IMR-90 (cell line): Measurements from ENCODE around the gene POTEC. TPM values are rescaled to one million over a fixed set of nuclear protein-coding genes. Genes with fewer than 3 reads are reported as not detected.
"Not testable (repeated sequence)": the region's sequence is repeated elsewhere in the genome, so short reads cannot be mapped to it uniquely, and the experiment has no call there.

Experiments used
- ATAC-seq: fragments of 200-7000 bp; cut with Tn5 transposase; 2 replicates; pipeline ENCODE4 v1.9.1; 2020; ENCODE audit warnings: low read depth, mild to moderate bottlenecking, moderate library complexity
- BruUV-seq: library from RNA; stranded (reverse); fragments of 400-500 nt; replicated peaks from 2 replicates; lab custom pipeline; 2021; lab: Mats Ljungman, UMichigan
- CTCF ChIA-PET: fragments of 300-600 bp; formaldehyde crosslinking; extraction: SDS; loops from one replicate; lab custom pipeline; 2021; ENCODE audit warnings: antibody characterized with exemption; lab: Yijun Ruan, JAX
- POLR2A ChIA-PET: fragments of 300-600 bp; sonication (Branson Sonifier 250); formaldehyde crosslinking; loops from one replicate; lab custom pipeline; 2022; ENCODE audit warnings: antibody characterized with exemption; ENCODE audit not compliant: unreplicated experiment; lab: Charles Lee
- DNase-seq: peaks from one replicate; pipeline ENCODE4 v3.0.0; 2013
- H2AFZ ChIP-seq: replicated peaks from 2 replicates; pipeline ENCODE3; 2013; ENCODE audit warnings: low read length, mild to moderate bottlenecking; ENCODE audit not compliant: poor library complexity
- H2AK5ac ChIP-seq: 2 replicates; pipeline ENCODE4 v1.6.1; 2013; ENCODE audit warnings: low read depth, low read length, inconsistent platforms
- H2AK9ac ChIP-seq: replicated peaks from 2 replicates; pipeline ENCODE3; 2013; ENCODE audit warnings: mild to moderate bottlenecking, low read depth, low read length, moderate library complexity; ENCODE audit not compliant: poor library complexity
- H2BK120ac ChIP-seq: 2 replicates; pipeline ENCODE4 v1.6.1; 2013; ENCODE audit warnings: low read depth, low read length, inconsistent platforms
- H2BK15ac ChIP-seq: 3 replicates; pipeline ENCODE4 v1.6.1; 2013; ENCODE audit warnings: low read depth, low read length, inconsistent platforms
- H2BK20ac ChIP-seq: 2 replicates; pipeline ENCODE4 v1.6.1; 2013; ENCODE audit warnings: low read depth, mild to moderate bottlenecking, inconsistent platforms, low read length, moderate library complexity
- H2BK5ac ChIP-seq: 2 replicates; pipeline ENCODE4 v1.6.1; 2013; ENCODE audit warnings: mild to moderate bottlenecking, low read depth, low read length, inconsistent platforms; ENCODE audit not compliant: poor library complexity, severe bottlenecking
- H3K14ac ChIP-seq: replicated peaks from 2 replicates; pipeline ENCODE4 v1.6.1; 2013; ENCODE audit warnings: low read depth, low read length, inconsistent platforms
- H3K18ac ChIP-seq: 2 replicates; pipeline ENCODE4 v1.6.1; 2013; ENCODE audit warnings: low read depth, low read length, control low read depth
- H3K23ac ChIP-seq: 2 replicates; pipeline ENCODE4 v1.6.1; 2013; ENCODE audit warnings: low read depth, low read length, inconsistent platforms
- H3K27ac ChIP-seq: 2 replicates; pipeline ENCODE4 v1.5.1; 2013; ENCODE audit warnings: mild to moderate bottlenecking, control low read depth, low read length; ENCODE audit not compliant: insufficient read depth
- H3K27me3 ChIP-seq: 2 replicates; pipeline ENCODE4 v1.6.1; 2013; ENCODE audit warnings: low read length; ENCODE audit not compliant: control insufficient read depth, insufficient read depth
- H3K36me3 ChIP-seq: 2 replicates; pipeline ENCODE4 v1.6.1; 2013; ENCODE audit warnings: low read length, mixed read lengths; ENCODE audit not compliant: control insufficient read depth, insufficient read depth
- H3K4ac ChIP-seq: 2 replicates; pipeline ENCODE4 v1.6.1; 2013; ENCODE audit warnings: low read depth, low read length, inconsistent platforms
- H3K4me1 ChIP-seq: 2 replicates; pipeline ENCODE4 v1.6.1; 2013; ENCODE audit warnings: low read length, mixed read lengths; ENCODE audit not compliant: control insufficient read depth, insufficient read depth
- H3K4me2 ChIP-seq: 2 replicates; pipeline ENCODE4 v1.6.1; 2013; ENCODE audit warnings: low read depth, mild to moderate bottlenecking, control low read depth, low read length, moderate library complexity
- H3K4me3 ChIP-seq: 2 replicates; pipeline ENCODE4 v1.5.1; 2013; ENCODE audit warnings: low read depth, mild to moderate bottlenecking, control low read depth, low read length, moderate library complexity; ENCODE audit not compliant: insufficient read depth
- H3K56ac ChIP-seq: 2 replicates; pipeline ENCODE4 v1.6.1; 2013; ENCODE audit warnings: low read length, inconsistent platforms; ENCODE audit not compliant: insufficient read depth; ENCODE audit errors: extremely low read depth
- H3K79me1 ChIP-seq, 2 experiments: 2 replicates each; pipeline ENCODE4 v1.6.1; 2013; ENCODE audit warnings: low read length in 2 of 2, inconsistent platforms in 1 of 2, low read depth in 1 of 2
- H3K9ac ChIP-seq: 2 replicates; pipeline ENCODE4 v1.6.1; 2013; ENCODE audit warnings: low read depth, low read length, control low read depth
- H3K9me1 ChIP-seq: 2 replicates; pipeline ENCODE4 v1.6.1; 2013; ENCODE audit warnings: low read length, inconsistent platforms; ENCODE audit not compliant: insufficient read depth
- H3K9me3 ChIP-seq: 2 replicates; pipeline ENCODE4 v1.6.1; 2013; ENCODE audit warnings: low read length; ENCODE audit not compliant: control insufficient read depth, insufficient read depth
- H4K20me1 ChIP-seq: 2 replicates; pipeline ENCODE4 v1.6.1; 2013; ENCODE audit warnings: low read length, inconsistent platforms; ENCODE audit not compliant: insufficient read depth
- H4K5ac ChIP-seq: 2 replicates; pipeline ENCODE4 v1.6.1; 2013; ENCODE audit warnings: mild to moderate bottlenecking, low read depth, low read length, control low read depth
- H4K8ac ChIP-seq, 2 experiments: 2 replicates each; pipeline ENCODE4 v1.6.1; 2013; ENCODE audit warnings: low read depth in 2 of 2, low read length in 2 of 2, control low read depth in 1 of 2, inconsistent platforms in 1 of 2
- H4K91ac ChIP-seq: 2 replicates; pipeline ENCODE4 v1.6.1; 2013; ENCODE audit warnings: low read depth, low read length, inconsistent platforms; ENCODE audit not compliant: insufficient read depth
- WGBS, 2 experiments: methylation state at CpG; one replicate each; pipeline versions ENCODE4 v1.1.5 to v1.1.7; 2013; ENCODE audit warnings: missing lambda C conversion rate in 2 of 2; ENCODE audit not compliant: insufficient read length in 1 of 2; ENCODE audit errors: extremely low coverage in 2 of 2; 5-methylcytosine and 5-hydroxymethylcytosine counted together
- dilution Hi-C: fragments of 300-500 bp; cut with HindIII; formaldehyde crosslinking; loops from one replicate; pipeline ENCODE4 v1.14.3; 2018; ENCODE audit warnings: low sequenced_read_pairs; ENCODE audit not compliant: unreplicated experiment
- in situ Hi-C: fragments of 300-500 bp; cut with MboI; formaldehyde crosslinking; loops from 3 replicates; pipeline ENCODE4 v1.14.3; 2019; ENCODE audit warnings: low sequenced_read_pairs, inconsistent platforms, mixed read lengths
- intact Hi-C: fragments of 100-400 bp; cut with micrococcal nuclease; formaldehyde crosslinking; loops from 2 replicates; pipeline ENCODE4 v1.10.0; 2022
- polyA plus RNA-seq, 3 experiments: library from polyadenylated mRNA; depleted of rRNA; stranded (reverse); fragments of >200 nt; gene quantifications; 2 replicates each; pipeline ENCODE4 v1.2.3, GENCODE V29; 2012; ENCODE audit warnings: low replicate concordance in 1 of 3
- total RNA-seq: library from RNA; depleted of rRNA; stranded (reverse); fragments of >200 nt; gene quantifications from 2 replicates; pipeline ENCODE4 v1.2.3, GENCODE V29; 2012

The POTEC gene
- total and polyA plus RNA-seq, 2 of the 4 experiments (the other 2 are of a cell fraction): not detected

DNA sequence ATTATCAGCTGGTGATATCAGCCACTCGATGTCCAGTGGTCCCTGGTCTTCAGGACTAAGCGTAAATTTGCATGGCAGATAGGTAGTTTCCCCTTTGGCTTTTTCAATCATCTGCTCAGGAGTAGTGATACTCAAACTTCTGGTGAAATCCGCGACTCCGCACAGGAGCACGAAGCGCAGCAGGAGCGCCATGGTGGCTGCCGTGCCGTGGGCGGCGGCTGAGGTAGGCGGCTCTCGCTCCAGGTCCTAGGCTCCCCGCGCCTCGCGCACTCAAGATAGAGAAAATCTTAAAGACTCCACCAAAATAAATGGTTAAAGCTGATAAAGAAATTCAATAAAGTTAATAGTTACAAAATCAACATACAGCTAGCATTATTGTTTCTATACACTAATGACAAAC is 64.3 kb downstream of the POTEC start:
- H3K4me1 ChIP-seq, H3K18ac ChIP-seq, BruUV-seq, H3K23ac ChIP-seq, H3K79me1 ChIP-seq, H2AFZ ChIP-seq, H2BK15ac ChIP-seq, POLR2A ChIA-PET, H4K91ac ChIP-seq, H3K27me3 ChIP-seq, H3K4ac ChIP-seq, H3K27ac ChIP-seq, DNase-seq, H3K4me3 ChIP-seq, CTCF ChIA-PET, H3K9me1 ChIP-seq, dilution Hi-C loops, H4K8ac ChIP-seq, H2BK20ac ChIP-seq, H2BK5ac ChIP-seq, H2BK120ac ChIP-seq, H3K14ac ChIP-seq, intact Hi-C loops, H3K4me2 ChIP-seq, H4K5ac ChIP-seq, H2AK9ac ChIP-seq, H3K36me3 ChIP-seq, H3K9me3 ChIP-seq, ATAC-seq, H2AK5ac ChIP-seq, H4K20me1 ChIP-seq, H3K56ac ChIP-seq, H3K9ac ChIP-seq, in situ Hi-C loops: not testable (repeated sequence)
- no CpG with 5 or more reads among the region's 18 CpGs for WGBS, 2 experiments

DNA sequence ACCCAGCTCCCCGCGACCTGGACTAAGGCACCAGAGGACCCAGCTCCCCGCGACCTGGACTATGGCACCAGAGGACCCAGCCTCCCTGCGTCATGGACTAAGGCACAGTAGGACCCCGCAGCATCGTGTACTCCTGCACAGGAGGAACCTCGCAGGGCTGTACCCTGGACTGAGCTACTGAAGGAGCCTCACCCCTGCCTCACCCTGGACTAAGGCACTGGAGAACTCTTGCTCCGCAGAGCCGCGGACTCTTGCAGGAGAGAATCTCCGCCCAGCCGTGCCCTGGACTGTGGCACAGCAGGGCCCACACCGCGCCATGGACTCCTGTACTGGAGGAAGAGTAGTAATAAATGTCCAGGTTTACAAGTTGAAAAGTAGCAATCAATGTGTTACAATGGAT is 67.9 kb downstream of the POTEC start:
- BruUV-seq, CTCF ChIA-PET, H3K9ac ChIP-seq, H2BK20ac ChIP-seq, H3K4me3 ChIP-seq, H4K8ac ChIP-seq, H2AFZ ChIP-seq, H4K5ac ChIP-seq, H2AK9ac ChIP-seq, H3K79me1 ChIP-seq, H2BK120ac ChIP-seq, H4K91ac ChIP-seq, DNase-seq, H3K23ac ChIP-seq, H3K4me1 ChIP-seq, in situ Hi-C loops, H3K9me3 ChIP-seq, H2AK5ac ChIP-seq, ATAC-seq, H2BK15ac ChIP-seq, H3K4me2 ChIP-seq, H3K14ac ChIP-seq, intact Hi-C loops, H3K27me3 ChIP-seq, H2BK5ac ChIP-seq, H3K56ac ChIP-seq, H3K18ac ChIP-seq, H3K4ac ChIP-seq, H3K27ac ChIP-seq, dilution Hi-C loops, POLR2A ChIA-PET, H4K20me1 ChIP-seq, H3K36me3 ChIP-seq, H3K9me1 ChIP-seq: not testable (repeated sequence)
- WGBS, 2 experiments: 70% methylated on average over 4 of the region's 15 CpGs; no CpG with 5 or more reads in 1 of the 2 experiments
